HG03060 (cell line): ENCODE data around the gene RABL2A.
"Not testable (repeated sequence)": the region's sequence is repeated elsewhere in the genome, so short reads cannot be mapped to it uniquely, and the experiment has no call there.

Experiments
- ATAC-seq: cut with Tn5 transposase; IDR thresholded peaks from one replicate; pipeline ENCODE4 v1.9.1; 2021; ENCODE audit warnings: low read depth, moderate number of reproducible peaks; ENCODE audit not compliant: unreplicated experiment

RABL2A gene

DNA sequence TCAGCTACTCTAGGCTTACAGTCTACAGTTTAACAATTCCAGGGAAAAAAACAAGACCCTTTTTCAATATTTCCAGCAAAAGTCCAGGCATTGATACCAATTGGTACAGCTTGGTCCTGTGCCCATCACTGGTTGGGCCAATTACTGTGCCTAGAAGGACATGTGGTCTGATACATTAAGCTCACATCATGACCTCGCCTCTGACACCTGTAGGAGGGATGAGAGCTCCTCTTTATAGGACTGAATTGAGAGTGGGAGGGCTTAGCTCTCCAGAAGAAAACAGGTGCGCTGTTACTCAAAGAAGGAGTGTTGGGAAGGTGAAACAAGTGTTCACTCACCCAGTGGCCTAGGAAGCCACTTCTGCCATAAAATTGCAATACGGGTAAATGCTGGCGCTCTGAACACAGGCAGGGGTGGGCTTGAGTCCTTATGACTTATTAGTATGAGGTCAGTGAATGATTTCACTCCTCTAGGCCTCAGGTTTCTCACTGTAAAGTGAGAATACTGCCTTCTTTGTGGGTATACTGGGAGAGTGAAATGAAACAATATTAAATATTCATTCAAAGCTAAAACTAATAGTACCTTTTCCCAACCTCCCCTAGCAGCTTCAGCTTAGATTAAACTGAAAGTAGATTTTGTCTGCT lies 49.7 kb downstream of the RABL2A start:
- no peak for ATAC-seq

DNA sequence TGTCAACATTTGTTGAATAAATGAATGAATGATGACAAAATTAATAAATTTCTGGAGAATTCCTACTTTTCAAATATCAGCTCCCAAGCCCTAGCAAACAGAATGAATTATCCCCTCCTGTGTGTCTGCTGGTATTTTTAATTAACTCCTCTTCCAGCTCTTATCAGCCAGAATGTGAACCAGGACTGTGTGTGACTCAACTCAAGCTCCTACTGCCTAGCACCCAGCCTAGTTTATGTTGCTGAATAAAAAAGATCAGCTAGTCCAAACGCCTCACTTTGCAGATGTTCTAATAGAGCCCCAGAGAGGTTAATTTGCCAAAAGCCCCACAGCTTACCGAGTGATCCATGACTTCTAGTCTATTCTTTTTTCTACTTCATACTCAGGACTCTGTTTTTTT lies 50.3 kb downstream of the RABL2A start:
- ATAC-seq = no peak

DNA sequence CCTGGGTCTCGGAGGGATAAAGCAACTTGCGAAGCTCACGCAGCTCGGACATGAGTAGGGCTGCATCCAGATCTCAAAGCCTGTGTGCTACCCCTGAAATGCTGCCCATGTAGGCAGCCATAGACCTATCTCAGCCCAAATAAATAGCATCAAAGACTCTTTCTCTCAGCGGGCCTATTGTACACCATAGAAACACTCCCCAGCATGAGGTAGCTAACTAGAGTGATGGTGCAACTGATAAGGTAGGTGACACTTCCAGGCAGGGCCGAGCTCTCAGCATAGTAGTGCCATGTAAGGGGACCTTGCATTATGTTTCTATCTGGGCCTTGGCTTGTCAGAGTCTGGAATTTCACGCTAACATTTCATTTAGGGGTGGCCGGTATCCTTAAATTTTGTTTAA lies 52.4 kb downstream of the RABL2A start:
- no peak for ATAC-seq

- no peak for ATAC-seq
Observed at GRCh38 chr2:113685471-113685870, 58.4 kb downstream of the RABL2A start.

DNA sequence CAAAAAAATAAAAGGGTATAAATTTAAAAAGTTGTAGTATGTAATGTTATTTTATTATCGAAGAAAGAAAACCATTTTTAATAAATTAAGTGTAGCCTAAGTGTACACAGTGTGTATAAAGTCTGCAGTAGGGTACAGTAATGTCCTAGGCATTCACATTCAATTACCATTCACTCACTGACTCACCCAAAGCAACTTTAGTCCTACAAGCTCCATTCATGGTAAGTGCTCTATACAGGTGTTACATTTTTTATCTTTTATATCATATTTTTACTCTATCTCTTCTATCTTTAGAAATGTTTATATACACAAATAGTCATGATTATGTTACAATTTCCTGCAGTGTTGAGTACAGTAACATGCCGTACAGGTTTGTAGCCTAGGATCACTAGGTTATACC lies 59.5 kb downstream of the RABL2A start:
- no peak for ATAC-seq

- ATAC-seq = not testable (repeated sequence)
Observed at GRCh38 chr2:113690871-113691270, 63.8 kb downstream of the RABL2A start.
